Measurements from ENCODE around the gene MOSMO. TPM values are rescaled to one million over a fixed set of nuclear protein-coding genes. Genes with fewer than 3 reads are reported as not detected.

Gene MOSMO
- total and polyA plus RNA-seq, 2 of the 4 experiments (the other 2 are of a cell fraction): 10.5 to 16.0 TPM

DNA sequence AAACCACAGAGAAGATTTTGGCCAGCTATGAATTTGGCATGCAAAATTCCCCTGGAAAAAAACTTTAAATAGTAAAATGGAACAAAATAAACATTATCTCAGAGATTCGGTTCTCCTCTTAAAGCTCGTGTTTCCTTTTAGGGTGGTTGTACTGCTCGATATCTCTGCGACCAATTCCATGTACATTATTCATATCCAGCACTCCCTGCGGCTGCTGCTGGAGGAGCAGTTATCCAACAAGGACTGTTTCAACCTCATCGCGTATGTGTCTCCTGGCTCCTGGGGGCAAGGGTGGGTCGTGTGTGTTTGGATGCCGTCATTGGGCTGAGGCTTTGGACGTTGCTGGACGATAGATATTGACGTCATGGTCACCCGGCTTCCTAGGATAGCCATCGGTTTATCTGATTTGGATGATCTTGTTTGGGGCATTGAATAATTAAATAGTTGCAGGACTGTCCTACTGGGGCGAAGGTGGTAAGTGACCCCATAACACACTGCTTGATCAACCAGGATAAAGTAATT is 118.2 kb downstream of the MOSMO start:
- BruUV-seq (replicated peaks): no TSS peak
- in situ Hi-C loops (cut with MboI; ENCODE audit: low sequenced_read_pairs) (no loop called here), dilution Hi-C loops (cut with HindIII; ENCODE audit: low sequenced_read_pairs, unreplicated experiment) (no loop called here), intact Hi-C loops (cut with micrococcal nuclease) (no loop called here)
- no peak for TF ChIP-seq CEBPB (IDR thresholded peaks at IDR 0.05; ENCODE audit: low read depth, low read length)
- TF ChIP-seq POLR2A (IDR thresholded peaks at IDR 0.05; ENCODE audit: low read depth, low read length): no peak
- TF ChIP-seq RAD21 (IDR thresholded peaks at IDR 0.05; ENCODE audit: low read length): no peak
- TF ChIP-seq, protein P1, sequence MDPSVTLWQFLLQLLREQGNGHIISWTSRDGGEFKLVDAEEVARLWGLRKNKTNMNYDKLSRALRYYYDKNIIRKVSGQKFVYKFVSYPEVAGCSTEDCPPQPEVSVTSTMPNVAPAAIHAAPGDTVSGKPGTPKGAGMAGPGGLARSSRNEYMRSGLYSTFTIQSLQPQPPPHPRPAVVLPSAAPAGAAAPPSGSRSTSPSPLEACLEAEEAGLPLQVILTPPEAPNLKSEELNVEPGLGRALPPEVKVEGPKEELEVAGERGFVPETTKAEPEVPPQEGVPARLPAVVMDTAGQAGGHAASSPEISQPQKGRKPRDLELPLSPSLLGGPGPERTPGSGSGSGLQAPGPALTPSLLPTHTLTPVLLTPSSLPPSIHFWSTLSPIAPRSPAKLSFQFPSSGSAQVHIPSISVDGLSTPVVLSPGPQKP (IDR thresholded peaks at IDR 0.05; ENCODE audit: borderline replicate concordance, low read depth, low read length): no peak
- no peak for TF ChIP-seq MXI1 (IDR thresholded peaks at IDR 0.05; ENCODE audit: borderline replicate concordance, low read depth, low read length)
- TF ChIP-seq, protein P2, sequence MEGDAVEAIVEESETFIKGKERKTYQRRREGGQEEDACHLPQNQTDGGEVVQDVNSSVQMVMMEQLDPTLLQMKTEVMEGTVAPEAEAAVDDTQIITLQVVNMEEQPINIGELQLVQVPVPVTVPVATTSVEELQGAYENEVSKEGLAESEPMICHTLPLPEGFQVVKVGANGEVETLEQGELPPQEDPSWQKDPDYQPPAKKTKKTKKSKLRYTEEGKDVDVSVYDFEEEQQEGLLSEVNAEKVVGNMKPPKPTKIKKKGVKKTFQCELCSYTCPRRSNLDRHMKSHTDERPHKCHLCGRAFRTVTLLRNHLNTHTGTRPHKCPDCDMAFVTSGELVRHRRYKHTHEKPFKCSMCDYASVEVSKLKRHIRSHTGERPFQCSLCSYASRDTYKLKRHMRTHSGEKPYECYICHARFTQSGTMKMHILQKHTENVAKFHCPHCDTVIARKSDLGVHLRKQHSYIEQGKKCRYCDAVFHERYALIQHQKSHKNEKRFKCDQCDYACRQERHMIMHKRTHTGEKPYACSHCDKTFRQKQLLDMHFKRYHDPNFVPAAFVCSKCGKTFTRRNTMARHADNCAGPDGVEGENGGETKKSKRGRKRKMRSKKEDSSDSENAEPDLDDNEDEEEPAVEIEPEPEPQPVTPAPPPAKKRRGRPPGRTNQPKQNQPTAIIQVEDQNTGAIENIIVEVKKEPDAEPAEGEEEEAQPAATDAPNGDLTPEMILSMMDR (conservative IDR thresholded peaks at IDR 0.05; ENCODE audit: low read depth, low read length): no peak
- TF ChIP-seq CHD1 (IDR thresholded peaks at IDR 0.05; ENCODE audit: low read depth, low read length): no peak
- TF ChIP-seq RCOR1 (IDR thresholded peaks at IDR 0.05; ENCODE audit: insufficient replicate concordance, low read length): no peak
- TF ChIP-seq MAFK (IDR thresholded peaks at IDR 0.05; ENCODE audit: low read depth, low read length): no peak
- TF ChIP-seq BHLHE40 (IDR thresholded peaks at IDR 0.05; ENCODE audit: low read depth, low read length): no peak
- TF ChIP-seq SMC3 (IDR thresholded peaks at IDR 0.05; ENCODE audit: low read depth, low read length): no peak
- TF ChIP-seq, protein P3, sequence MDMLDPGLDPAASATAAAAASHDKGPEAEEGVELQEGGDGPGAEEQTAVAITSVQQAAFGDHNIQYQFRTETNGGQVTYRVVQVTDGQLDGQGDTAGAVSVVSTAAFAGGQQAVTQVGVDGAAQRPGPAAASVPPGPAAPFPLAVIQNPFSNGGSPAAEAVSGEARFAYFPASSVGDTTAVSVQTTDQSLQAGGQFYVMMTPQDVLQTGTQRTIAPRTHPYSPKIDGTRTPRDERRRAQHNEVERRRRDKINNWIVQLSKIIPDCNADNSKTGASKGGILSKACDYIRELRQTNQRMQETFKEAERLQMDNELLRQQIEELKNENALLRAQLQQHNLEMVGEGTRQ (IDR thresholded peaks at IDR 0.05; ENCODE audit: low read depth, low read length): no peak
- TF ChIP-seq NFE2L2 (IDR thresholded peaks at IDR 0.05; ENCODE audit: low read depth, low read length): no peak
- no peak for TF ChIP-seq MAZ (IDR thresholded peaks at IDR 0.05; ENCODE audit: borderline replicate concordance, low read depth, low read length)
- no peak for TF ChIP-seq FOS (IDR thresholded peaks at IDR 0.05; ENCODE audit: low read depth, low read length)
- no peak for TF ChIP-seq RFX5 (IDR thresholded peaks at IDR 0.05; ENCODE audit: low read depth, low read length)
- no peak overlapping the region for H3K18ac ChIP-seq (ENCODE audit: low read depth, low read length)
- H2AK5ac ChIP-seq (ENCODE audit: low read depth, low read length): no peak overlapping the region
- no peak for ATAC-seq (ENCODE audit: low read depth)
- WGBS, 2 experiments (ENCODE audit: extremely low coverage in 2 of 2, insufficient read length in 1 of 2): 70% methylated on average over 6 of the region's 15 CpGs; no CpG with 5 or more reads in 1 of the 2 experiments
- no peak overlapping the region for H2AFZ ChIP-seq (replicated peaks; ENCODE audit: low read length, poor library complexity)
- H3K79me1 ChIP-seq (ENCODE audit: low read depth in 1 of 2, low read length in 2 of 2): no peaks in the 10 kb centered on the region
- H2BK5ac ChIP-seq (ENCODE audit: low read depth, low read length, poor library complexity, severe bottlenecking): no peak overlapping the region
- H3K14ac ChIP-seq (replicated peaks; ENCODE audit: low read depth, low read length): no peak overlapping the region
- no peak overlapping the region for H2BK15ac ChIP-seq (ENCODE audit: low read depth, low read length)
- H2AK9ac ChIP-seq (replicated peaks; ENCODE audit: low read depth, low read length, poor library complexity): no peak overlapping the region
- H3K4me1 ChIP-seq (ENCODE audit: control insufficient read depth, insufficient read depth, low read length): no peaks in the 10 kb centered on the region
- H4K91ac ChIP-seq (ENCODE audit: insufficient read depth, low read depth, low read length): no peak overlapping the region
- POLR2A ChIA-PET (ENCODE audit: unreplicated experiment): no interaction called here
- no peak overlapping the region for H2BK20ac ChIP-seq (ENCODE audit: low read depth, low read length)
- CTCF ChIA-PET: no interaction called here
- no peaks in the 10 kb centered on the region for H3K9me1 ChIP-seq (ENCODE audit: insufficient read depth, low read length)
- no peak overlapping the region for H3K27ac ChIP-seq (ENCODE audit: insufficient read depth, low read length)
- no peak overlapping the region for H4K8ac ChIP-seq (ENCODE audit: low read depth in 2 of 2, low read length in 2 of 2)
- no peak overlapping the region for H3K4me2 ChIP-seq (ENCODE audit: low read depth, low read length)
- no peak overlapping the region for H3K9ac ChIP-seq (ENCODE audit: low read depth, low read length)
- peaks cover 3% of the 10 kb centered on the region; the same call in 1 of the 2 replicates for H3K27me3 ChIP-seq (ENCODE audit: control insufficient read depth, insufficient read depth, low read length)
- H3K9me3 ChIP-seq (ENCODE audit: control insufficient read depth, insufficient read depth, low read length): no peaks in the 10 kb centered on the region
- H2BK120ac ChIP-seq (ENCODE audit: low read depth, low read length): no peak overlapping the region
- H3K23ac ChIP-seq (ENCODE audit: low read depth, low read length): no peak overlapping the region
- no peaks in the 10 kb centered on the region for H4K20me1 ChIP-seq (ENCODE audit: insufficient read depth, low read length)
- no peak overlapping the region for H3K4me3 ChIP-seq (ENCODE audit: insufficient read depth, low read depth, low read length)
- H3K56ac ChIP-seq (ENCODE audit: extremely low read depth, insufficient read depth, low read length): no peak overlapping the region
- H4K5ac ChIP-seq (ENCODE audit: low read depth, low read length): no peak overlapping the region
- H3K36me3 ChIP-seq (ENCODE audit: control insufficient read depth, insufficient read depth, low read length): no peaks in the 10 kb centered on the region
- no peak for DNase-seq
- no peak overlapping the region for H3K4ac ChIP-seq (ENCODE audit: low read depth, low read length)
